NCI-H2029 treated with DMSO at 0.1 percent for 48 hours (cell line): Measurements from ENCODE around the gene TAB2.

Source experiments
- DNase-seq: peaks from one replicate; lab custom pipeline; 2025; lab: John Stamatoyannopoulos, UW

Gene TAB2

GRCh38 chr6:149414821-149415220, 97.3 kb downstream of the TAB2 start:
- DNase-seq: no peak

GRCh38 chr6:149419696-149420404, 102.3 kb downstream of the TAB2 start:
- DNase-seq: no peak

GRCh38 chr6:149421132-149421531, 103.6 kb downstream of the TAB2 start:
- DNase-seq: no peak

DNA sequence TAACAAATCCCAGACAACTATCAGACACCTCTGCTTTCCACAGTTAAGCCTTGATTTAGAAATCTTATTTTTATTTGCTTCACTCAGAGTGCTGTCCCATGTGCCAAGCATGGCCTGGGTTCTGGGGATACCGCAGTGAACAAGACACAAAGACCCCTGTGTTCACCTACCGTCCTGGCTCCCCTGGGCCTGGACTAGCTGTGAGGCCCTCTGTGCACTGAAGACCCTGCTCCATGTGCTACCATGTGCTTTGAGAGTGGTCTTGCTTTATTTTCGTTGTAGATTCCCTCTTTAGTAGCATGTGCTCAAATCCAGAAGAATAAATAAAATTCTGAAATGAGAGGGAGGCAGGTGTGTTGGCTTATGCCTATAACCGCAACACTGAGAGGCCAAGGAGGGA, 105.1 kb downstream of the TAB2 start:
- no peak for DNase-seq

DNA sequence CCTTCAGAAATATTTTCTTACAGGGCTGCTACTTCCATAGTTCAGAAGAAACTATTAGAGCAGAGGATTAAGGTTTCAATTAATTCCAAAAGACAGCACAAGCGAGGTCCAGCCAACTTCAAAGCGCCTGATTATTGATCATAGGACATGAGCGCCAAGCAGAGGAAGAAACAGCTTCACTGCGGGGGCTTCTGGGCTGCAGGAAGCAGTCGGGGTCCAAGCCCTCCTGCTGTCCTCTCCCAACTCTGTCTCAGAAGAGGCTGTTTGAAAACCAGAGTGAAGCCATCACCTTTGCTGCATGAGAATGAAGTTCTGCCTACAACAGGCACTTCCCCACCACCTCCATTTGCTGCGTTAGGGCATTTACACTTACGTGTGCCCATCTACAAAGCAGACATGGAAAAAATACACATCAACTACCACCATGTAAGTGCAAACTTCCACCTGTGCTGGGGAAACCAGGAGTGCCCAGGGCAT, 106.5 kb downstream of the TAB2 start:
- DNase-seq: no peak

DNA sequence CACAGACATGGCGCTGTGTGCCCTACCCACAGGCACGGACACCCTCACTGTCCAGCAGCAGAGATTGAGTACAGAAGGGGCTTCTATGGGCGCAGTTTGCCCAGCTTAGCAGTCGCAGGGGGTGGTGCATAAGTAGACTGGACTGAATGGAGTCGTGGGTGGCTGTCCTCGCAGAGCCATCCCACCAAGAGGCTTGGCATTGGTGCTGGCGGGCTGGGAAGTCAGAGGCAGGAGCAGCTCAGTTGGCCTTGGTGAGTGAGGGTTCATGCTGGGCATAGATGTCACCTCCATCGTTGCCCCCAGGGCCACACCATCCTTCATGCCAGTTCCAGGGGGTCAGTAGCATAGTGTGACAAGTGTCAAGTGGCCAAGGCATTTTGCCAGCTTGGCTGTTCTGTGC, 107.7 kb downstream of the TAB2 start:
- DNase-seq: no peak

DNA sequence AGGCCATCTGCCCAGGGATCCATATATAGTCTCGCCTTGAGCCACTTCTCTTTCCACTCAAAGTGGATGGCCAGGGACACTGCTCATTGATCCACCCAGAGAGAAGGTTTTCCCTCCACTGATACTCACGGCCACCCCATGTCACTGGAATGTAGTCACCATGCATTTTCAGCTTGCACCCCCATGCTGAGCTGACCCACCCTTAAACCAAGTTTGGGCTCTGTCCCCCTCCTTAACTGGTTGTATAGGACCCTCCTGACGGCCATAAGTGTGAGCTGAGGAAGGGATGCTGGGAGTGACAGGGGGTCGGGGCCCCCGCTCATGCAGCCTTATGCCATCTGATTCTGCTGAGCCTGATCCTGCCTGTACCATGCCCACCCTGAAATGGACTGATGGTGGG, 108.2 kb downstream of the TAB2 start:
- DNase-seq: no peak

DNA sequence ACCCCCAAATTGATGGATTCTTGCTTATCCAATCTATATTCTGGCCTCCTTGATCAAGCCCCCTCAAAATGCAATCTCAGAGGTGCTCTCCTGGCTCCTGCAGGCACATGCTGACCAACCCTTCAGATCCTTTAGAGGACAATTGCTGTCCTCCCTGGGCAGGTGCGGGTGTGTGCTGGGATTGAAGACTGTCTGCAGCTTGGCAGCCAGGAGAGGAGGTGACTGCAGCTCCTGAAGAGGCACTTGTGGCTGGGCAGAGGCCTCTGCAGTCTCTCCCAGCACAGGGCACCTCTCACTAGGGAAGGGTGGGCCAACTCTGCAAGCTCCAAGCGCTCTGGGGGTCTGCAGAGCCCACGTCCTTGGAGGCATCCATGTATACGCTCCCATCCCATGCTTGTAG, 111.1 kb downstream of the TAB2 start:
- no peak for DNase-seq

DNA sequence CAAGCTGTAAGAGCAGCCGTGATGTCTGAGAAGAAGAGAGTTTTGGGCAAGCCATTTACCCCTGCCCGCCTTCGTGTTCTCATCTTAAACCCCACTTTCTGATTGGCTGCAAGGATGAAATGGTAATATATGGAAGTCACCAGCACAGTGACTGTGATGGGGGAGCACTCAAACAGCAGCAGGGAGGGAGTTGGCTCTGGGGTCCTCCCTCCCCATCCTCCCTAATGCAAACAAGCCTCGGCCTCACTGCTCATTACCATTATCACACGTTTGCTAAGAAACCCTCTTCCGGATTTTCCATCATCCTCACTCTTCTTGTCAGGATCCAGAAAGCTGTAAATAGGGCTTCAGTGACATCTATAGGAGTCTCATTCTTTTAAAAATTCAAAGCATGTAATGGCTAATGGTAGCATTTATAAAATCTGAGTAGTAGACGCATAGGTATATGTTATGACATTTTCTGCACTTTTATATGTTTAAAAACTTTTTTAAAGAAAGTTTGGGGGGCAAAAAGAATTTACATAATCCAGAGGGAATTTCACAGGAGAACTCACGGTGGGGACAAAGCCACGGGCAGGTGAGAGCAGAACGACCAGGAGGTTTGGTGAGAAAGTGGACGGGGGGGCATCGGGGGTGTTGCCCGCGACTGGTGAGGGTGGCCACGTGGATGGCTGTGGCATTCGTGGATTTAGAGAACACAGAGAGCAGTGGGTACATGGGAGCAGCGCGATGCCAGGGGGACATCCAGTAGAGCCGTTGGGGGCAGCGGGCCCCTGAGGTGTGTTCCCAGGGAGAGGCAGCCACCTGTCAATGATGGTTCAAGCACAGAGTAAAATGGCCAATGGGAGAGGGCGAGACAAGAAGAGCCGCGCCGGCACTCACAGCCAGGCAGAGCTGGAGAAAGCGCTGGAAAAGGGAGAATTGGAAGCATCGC, 112.2 kb downstream of the TAB2 start:
- no peak for DNase-seq

DNA sequence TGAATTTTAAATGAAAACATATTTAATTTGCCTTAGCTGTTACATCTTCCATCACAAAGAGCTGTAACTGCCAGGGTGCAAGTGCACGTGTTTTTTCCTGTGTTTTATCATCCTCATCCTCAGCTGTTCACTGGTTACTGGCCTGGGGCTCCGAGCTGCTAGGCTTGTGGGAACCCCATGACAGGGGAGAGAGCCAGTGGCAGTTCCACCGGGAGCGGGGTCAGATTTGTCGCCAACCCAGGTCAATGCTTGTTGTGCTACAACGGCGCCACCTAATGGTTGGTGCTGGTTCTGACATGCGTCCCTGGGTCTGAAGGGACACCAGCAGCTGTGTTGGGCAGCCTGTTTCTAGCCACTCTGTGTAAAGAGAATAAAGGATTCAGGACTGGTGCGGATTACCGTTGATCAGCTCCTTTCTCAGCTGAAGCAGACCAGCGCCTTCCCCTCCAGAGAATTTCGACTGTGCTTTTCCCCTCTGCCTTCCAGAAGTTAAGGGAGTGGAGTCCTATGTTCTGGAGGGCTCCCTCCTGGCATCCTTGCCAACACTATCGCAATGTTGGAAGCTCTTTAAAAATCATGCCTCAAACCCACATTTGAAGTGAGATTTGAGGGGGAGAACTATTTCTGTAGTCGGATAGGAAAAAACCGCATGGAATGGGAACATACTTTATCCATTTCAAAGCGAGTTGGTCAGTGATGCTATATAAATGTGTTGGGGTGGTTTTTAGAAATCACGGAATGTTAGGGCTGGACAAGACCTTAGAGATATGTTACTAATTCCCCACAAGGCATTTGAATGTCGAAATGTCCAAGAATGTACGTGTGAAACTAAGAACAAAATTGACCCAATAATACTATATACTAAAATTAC, 114.6 kb downstream of the TAB2 start:
- peak; percentile 17 for DNase-seq

- DNase-seq: no peak
Observed at GRCh38 chr6:149433405-149433804, 115.9 kb downstream of the TAB2 start.

DNA sequence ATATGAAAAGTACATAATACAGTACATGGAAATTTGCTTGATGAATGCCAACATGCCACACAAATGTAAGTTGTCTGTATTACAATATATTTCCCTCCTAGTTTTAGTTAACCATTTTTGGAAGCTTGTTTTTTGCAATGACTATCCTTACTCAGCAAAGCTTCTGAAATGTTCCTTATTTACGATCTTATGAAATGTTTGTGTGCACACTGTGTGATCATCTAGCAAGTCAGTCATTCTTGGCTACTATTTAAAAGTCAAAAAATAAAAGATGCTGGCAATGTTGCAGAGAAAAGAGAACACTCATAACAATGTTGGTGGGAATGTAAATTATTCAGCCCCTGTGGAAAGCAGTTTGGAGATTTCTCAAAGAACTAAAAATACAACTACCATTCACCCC, 116.4 kb downstream of the TAB2 start:
- no peak for DNase-seq

DNA sequence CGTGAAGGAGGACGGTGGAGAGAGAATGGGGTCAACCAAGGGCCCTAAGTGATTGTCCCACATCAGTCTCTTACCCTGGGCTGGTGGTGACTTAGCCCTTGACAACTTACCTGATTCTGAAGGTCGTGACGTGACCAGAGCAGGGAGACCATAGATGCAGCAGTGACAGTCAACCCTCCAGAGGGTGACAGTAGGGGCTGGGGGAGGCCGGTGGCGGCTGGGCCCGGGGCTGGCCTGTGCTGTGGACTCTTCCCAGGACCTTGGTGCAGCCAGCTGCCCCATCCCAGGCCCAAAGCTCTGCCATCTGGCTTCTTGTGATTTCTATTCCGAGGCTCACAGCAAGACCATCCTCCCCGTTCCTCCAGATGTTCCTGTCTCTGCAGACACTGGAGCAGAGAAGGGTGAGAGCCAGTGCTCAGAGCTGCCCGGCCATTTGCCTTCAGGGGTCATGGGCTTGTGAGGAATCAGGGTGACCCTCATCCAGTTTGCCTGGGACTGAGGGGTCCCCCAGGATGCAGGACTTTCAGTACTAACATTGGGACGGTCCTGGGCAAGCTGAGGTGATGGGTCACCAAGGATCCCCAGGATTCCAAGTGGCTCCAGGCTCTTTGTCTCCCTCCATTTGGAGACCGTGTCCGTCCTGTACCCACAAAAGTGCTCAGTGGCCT, 118.5 kb downstream of the TAB2 start:
- DNase-seq: no peak

DNA sequence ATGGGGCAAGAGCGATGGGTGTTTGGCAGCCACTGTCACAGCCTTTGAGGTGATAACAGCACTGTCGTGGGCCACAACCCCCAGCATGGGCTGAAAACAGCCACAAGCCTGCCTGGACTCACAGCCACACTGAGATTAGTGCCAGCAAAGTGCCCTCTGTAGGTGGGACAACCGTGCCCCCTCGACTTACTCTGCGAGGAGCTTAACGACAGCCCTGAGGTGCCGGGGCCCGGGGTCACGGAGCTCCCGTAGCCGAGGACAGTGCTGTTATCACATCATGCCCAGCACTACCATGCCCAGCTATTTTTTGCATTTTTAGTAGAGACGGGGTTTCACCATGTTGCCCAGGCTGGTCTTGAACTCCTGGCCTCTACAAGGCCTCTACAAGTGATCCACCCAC, 119.1 kb downstream of the TAB2 start:
- no peak for DNase-seq

- DNase-seq: no peak
Observed at GRCh38 chr6:149437212-149437611, 119.7 kb downstream of the TAB2 start.

- DNase-seq: no peak
Observed at GRCh38 chr6:149438855-149439254, 121.3 kb downstream of the TAB2 start.

GRCh38 chr6:149439626-149440025, 122.1 kb downstream of the TAB2 start:
- DNase-seq: no peak

DNA sequence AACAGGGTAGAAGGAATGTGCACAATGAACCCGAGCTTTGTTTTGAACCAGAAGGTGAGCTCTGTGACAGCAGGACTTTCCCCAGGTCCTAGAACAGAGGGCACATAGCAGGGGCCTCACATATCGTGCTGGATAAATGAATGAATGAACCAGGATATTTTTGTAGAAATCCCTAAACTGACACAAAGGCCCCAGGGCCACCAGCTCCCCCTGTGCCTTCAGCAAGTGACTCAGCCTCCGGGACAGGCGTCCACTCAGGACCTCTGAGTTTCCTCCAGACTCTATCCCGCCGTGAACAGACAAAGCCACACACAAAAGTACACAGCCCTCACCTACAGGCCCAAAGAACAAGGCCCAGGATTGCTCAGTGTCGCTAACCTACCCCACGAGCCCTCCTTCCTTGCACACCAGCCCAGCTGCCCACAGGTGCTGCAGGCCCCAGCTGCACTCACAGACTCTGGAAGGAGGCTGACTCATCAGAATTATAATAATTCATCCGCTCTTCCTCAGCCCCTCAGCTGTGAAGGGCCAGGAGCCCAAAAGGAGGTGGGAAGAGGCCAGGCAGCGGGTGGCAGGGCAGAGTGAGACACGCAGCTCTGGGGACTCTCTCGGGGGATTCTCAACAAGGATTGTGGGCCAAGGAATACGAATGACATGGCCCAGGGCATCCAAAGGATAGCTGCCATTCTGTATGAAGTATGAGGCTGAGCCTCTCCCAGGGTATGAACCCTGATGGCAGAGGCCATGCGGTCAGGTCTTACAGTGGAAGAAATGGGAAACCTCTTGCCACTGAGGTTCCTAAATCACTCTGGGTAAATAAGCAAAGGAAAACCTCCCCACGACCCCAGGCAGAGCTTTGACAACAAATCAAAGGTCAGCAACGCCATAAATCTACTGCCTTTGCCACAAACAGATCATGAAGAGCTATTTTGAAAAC, 123.5 kb downstream of the TAB2 start:
- no peak for DNase-seq

- no peak for DNase-seq
Observed at GRCh38 chr6:149441740-149442139, 124.2 kb downstream of the TAB2 start.

- DNase-seq: no peak
Observed at GRCh38 chr6:149443411-149444181, 126.1 kb downstream of the TAB2 start.
